ENCODE measurements around the gene PSG7. TPM values are rescaled to one million over a fixed set of nuclear protein-coding genes. Genes with fewer than 3 reads are reported as not detected.

The PSG7 gene
- not detected in 2 replicates for total RNA-seq

GRCh38 chr19:42937107-42937506 lies at the start of gene PSG7:
PSG7 (minus strand) TSS chr19:42937207; CDS start chr19:42937076, 131 bp downstream.

DNA sequence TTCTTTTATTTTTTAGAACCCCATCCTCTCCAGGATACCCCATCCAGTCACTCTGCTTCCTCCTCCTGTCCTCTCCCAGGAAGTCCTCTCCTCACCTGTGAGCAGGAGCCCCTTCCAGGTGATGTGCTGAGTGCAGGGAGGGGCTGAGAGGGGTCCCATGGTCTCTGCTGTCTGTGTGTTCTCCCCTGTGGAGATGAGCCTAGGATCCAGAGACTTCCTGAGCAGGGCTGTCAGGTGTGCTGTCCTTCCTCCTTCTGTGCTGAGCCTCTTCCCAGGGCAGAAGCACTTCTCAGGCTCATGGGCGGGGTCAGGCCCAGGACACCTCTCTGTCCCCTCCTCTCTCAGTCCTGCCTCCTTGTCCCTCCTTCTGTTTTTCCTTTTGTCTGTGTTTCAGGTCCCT lies 19.4 kb downstream of the PSG7 start, which contains the start of gene PSG6:
Gene PSG6, minus strand, starts transcription at position 261 of the 400 bp plus-strand sequence. Its CDS starts 102 bp downstream, at position 159.

DNA sequence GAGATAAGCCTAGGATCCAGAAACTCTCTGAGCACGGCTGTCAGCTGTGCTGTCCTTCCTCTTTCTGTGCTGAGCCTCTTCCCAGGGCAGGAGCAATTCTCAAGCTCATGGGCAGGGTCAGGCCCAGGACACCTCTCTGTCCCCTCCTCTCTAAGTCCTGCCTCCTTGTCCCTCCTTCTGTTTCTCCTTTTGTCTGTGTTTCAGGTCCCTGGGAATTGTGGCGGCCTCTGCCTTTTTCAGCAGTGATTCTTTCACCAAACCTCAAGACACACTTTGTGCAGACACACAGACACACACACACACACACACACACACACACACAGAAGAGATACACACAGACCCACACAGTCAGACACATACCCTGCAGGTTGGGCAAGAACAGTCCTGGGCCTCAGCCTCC lies 57.4 kb downstream of the PSG7 start, which contains the start of gene PSG1:
Gene PSG1, minus strand, starts transcription at position 101 of the 400 bp plus-strand sequence. CDS start 132 bp downstream, outside the sequence.

Other genes starting within 250 kb of the PSG7 start
- not detected in 2 replicates for gene PSG3, start 196.7 kb downstream of the PSG7 start, total RNA-seq
- not detected in 2 replicates for gene PSG8, start 171.5 kb downstream of the PSG7 start, total RNA-seq
- gene PSG1, start 57.5 kb downstream of the PSG7 start, total RNA-seq = 0.12 TPM in 1 of 2 replicates, not detected in the other
- not detected in 2 replicates for gene PSG6, start 19.3 kb downstream of the PSG7 start, total RNA-seq
- not detected in 2 replicates for gene PSG11, start 89.3 kb upstream of the PSG7 start, total RNA-seq
- not detected in 2 replicates for gene PSG2, start 145.5 kb upstream of the PSG7 start, total RNA-seq
- gene PSG5, start 249.3 kb upstream of the PSG7 start, total RNA-seq = 0.12 TPM in 1 of 2 replicates, not detected in the other

Measured in aortic smooth muscle cell (primary cell).